Epithelial cell of esophagus (primary cell): Measurements from ENCODE around the gene TAS2R43.
A peak's percentile ranks its signal among the peaks of the same experiment; 100 is the strongest.
"Not testable (repeated sequence)": the region's sequence is repeated elsewhere in the genome, so short reads cannot be mapped to it uniquely, and the experiment has no call there.

ENCODE experiments used
- DNase-seq: peaks from one replicate; pipeline ENCODE4 v3.0.0; 2010; ENCODE audit warnings: low read depth
- H3K4me3 ChIP-seq: 2 replicates; pipeline ENCODE4 v1.5.1; 2011; ENCODE audit warnings: mild to moderate bottlenecking, low read length, control low read depth
- TF ChIP-seq, protein P1 (sequence below): IDR thresholded peaks from 2 replicates; pipeline ENCODE4 v1.5.1; 2011; ENCODE audit warnings: low read depth, mild to moderate bottlenecking, low read length, control low read depth, inconsistent platforms; ENCODE audit not compliant: insufficient read depth; ENCODE audit errors: missing control alignments

TAS2R43 gene, protein sequence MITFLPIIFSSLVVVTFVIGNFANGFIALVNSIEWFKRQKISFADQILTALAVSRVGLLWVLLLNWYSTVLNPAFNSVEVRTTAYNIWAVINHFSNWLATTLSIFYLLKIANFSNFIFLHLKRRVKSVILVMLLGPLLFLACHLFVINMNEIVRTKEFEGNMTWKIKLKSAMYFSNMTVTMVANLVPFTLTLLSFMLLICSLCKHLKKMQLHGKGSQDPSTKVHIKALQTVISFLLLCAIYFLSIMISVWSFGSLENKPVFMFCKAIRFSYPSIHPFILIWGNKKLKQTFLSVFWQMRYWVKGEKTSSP

DNA sequence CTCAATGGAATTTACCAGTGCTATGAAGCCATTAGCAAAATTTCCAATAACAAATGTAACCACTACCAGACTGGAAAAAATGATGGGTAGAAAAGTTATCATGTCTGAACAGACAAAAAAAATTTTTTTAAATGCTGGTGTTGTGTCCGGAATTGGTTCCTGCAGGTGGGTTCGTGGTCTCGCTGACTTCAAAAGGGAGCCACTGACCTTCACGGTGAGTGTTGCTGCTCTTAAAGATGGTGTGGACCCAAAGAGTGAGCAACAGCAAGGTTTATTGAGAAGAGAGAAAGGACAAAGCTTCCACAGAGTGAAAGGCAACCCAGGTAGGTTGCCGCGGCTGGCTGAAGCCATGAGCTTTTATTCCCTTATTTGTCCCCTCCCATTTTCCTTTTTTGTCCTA is at the start of gene TAS2R43:
Gene TAS2R43, minus strand, starts transcription at position 186 of the 400 bp plus-strand sequence. Its CDS starts 84 bp downstream, at position 102.
- no peak within 1 kb of the TSS for H3K4me3 ChIP-seq
- TF ChIP-seq, protein P1, sequence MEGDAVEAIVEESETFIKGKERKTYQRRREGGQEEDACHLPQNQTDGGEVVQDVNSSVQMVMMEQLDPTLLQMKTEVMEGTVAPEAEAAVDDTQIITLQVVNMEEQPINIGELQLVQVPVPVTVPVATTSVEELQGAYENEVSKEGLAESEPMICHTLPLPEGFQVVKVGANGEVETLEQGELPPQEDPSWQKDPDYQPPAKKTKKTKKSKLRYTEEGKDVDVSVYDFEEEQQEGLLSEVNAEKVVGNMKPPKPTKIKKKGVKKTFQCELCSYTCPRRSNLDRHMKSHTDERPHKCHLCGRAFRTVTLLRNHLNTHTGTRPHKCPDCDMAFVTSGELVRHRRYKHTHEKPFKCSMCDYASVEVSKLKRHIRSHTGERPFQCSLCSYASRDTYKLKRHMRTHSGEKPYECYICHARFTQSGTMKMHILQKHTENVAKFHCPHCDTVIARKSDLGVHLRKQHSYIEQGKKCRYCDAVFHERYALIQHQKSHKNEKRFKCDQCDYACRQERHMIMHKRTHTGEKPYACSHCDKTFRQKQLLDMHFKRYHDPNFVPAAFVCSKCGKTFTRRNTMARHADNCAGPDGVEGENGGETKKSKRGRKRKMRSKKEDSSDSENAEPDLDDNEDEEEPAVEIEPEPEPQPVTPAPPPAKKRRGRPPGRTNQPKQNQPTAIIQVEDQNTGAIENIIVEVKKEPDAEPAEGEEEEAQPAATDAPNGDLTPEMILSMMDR = no peak
- DNase-seq = no peak

DNA sequence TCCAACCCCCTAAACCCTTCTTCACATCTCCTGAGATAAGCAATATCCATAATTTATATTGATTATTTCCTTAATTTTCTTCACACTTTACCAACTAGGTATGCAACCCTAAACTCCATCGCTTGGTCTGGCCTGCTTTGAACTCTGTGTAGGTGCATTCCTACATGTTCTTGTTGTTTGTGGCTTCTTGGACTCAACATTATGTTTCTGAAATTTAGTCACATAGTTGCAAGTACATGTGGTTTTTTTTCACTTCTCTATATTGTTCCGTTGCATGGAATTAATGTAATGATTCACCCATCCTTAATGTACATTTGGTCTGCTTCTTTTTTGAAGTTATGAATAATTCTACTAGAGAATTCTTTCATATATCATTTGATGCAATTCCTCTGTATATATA is 44.0 kb upstream of the TAS2R43 start:
- TF ChIP-seq, protein P1 = no peak
- no peak overlapping the region for H3K4me3 ChIP-seq
- DNase-seq = no peak

DNA sequence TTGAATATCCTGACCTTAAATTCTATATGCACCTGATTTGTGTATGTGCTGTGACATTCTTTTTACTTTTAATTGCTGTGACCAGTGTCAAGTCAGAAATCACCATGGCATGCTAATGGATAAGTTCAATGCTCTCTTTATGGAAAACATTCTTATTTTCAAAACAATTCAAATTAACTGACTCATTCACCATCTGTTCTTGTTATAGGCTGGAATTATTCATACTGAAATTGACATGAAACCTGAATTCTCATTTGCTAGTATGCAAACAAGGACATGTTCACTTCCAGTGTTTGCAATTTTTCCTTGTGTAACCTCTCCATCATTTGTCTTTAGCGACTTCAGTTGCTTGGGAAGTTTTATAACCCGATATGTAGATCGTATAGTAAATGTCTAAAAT is 42.2 kb upstream of the TAS2R43 start, which contains the start of gene TAS2R30:
Gene TAS2R30, minus strand, starts transcription at position 340 of the 400 bp plus-strand sequence. CDS start 400 bp downstream, outside the sequence.
- no peak within 1 kb of the TSS for H3K4me3 ChIP-seq
- DNase-seq = no peak
- TF ChIP-seq, protein P1 = no peak

DNA sequence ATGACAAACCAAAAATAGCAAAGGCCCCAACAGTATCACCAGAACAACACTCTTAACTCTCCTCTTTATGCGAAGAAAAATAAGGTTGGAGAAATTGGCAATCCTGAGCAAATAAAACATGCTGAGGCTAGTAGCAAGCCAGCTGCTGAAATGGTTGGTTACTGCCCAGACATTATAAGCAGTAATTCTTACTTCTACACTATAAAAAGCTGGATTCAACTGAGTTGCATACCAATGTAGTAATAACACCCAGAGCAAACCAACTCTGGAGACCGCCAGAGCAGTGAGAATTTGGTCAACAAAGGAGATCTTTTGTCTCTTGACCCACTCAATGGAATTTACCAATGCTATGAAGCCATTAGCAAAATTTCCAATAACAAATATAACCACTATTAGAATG is 41.7 kb upstream of the TAS2R43 start:
- TF ChIP-seq, protein P1 = no peak
- DNase-seq = peak; percentile 18
- no peak overlapping the region for H3K4me3 ChIP-seq

DNA sequence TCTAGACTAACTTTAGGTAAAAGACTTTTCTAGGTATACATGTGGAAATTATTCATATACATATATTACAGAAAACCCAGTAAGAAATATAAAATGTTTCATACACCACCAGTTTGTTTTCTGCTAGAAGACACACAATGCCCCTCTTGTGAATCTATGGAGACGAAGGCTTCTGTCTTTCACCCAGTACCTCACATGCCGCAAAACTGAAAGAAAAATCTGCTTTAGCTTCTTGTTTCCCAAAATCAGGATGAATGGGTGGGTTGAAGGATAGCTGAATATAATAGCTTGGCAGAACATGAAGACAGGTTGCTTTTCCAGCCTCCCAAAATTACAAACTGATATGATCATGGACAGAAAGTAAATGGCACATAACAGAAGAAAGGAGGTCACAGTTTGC is 41.0 kb upstream of the TAS2R43 start:
- no peak for DNase-seq
- TF ChIP-seq, protein P1 = no peak

DNA sequence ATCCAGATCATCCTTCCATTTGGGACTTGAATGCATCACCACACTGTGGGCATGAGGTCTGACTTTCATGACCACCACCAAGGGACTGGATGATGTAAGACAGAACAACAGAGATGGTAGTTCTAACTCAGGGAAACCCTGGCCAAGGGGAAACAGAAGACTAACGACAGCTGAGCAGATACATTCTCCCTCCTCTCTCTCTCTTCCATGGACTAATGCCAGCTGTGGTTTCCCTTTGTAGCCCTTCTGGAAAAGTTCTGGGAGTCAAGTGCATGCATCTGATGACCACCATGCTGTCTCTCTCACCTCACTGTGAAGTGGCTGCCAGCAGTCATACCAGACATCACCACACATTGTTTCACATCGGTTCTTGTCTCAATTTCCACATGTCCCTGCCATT is 38.9 kb upstream of the TAS2R43 start:
- H3K4me3 ChIP-seq = no peak overlapping the region
- TF ChIP-seq, protein P1 = no peak

More for the DNA sequence above, 41.0 kb upstream of the TAS2R43 start:
- no peak overlapping the region for H3K4me3 ChIP-seq

DNA sequence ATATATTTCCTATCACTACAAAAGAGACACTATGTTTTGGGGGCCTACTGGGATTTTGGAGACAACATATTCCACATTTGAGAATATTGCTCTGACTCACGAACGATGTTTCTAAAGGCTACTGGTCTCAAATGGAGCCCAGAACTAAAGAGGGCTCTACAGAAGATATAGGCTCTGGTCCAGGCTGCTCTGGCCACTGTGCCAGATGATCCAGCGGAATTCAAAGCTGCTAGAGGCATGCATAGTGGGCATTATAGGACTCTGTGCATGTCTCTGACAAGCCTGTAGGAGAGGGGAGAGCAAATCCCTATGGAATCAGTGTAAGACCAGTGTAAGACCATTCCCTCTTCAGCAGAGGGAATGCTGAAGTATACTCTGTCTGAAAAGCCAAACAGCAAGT is 38.3 kb upstream of the TAS2R43 start:
- H3K4me3 ChIP-seq = no peak overlapping the region
- TF ChIP-seq, protein P1 = no peak
- DNase-seq = no peak

More for the DNA sequence above, 38.9 kb upstream of the TAS2R43 start:
- no peak for DNase-seq

DNA sequence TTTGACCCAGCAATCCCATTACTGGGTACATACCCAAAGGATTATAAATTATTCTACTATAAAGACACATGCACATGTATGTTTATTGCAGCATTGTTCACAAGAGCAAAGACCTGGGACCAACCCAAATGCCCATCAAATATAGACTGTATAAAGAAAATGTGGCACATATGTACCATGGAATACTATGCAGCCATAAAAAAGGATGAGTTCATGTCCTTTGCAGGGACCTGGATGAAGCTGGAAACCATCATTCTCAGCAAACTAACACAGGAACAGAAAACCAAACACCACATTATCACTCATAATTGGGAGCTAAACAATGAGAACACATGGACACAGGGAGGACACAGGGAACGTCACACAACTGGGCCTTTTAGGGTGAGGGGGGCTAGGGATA is 22.0 kb upstream of the TAS2R43 start:
- H3K4me3 ChIP-seq, DNase-seq: not testable (repeated sequence)

DNA sequence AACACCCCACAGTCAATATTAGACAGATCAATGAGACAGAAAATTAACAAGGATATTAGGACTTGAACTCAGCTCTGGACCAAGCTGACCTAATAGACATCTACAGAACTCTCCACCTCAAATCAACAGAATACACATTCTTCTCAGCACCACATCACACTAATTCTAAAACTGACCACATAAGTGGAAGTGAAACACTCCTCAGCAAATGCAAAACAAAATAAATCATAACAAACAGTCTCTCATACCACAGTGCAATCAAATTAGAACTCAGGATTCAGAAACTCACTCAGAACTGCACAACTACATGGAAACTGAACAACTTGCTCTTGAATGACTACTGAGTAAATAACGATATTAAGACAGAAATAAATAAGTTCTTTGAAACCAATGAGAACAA is 19.1 kb upstream of the TAS2R43 start:
- not testable (repeated sequence) for H3K4me3 ChIP-seq, DNase-seq
